Stimulated activated CD8-positive, alpha-beta memory T cell treated with anti-CD3 and anti-CD28 coated beads, Interleukin-15, amount 100 ng/mL, for 1 hour (primary cell): Measurements from ENCODE around the gene APOBEC3A.
"Not testable (repeated sequence)": the region's sequence is repeated elsewhere in the genome, so short reads cannot be mapped to it uniquely, and the experiment has no call there.

ENCODE experiments used
- DNase-seq: peaks from one replicate; pipeline ENCODE4 v3.0.0-alpha.2; 2020; ENCODE audit warnings: low read depth

The APOBEC3A gene

DNA sequence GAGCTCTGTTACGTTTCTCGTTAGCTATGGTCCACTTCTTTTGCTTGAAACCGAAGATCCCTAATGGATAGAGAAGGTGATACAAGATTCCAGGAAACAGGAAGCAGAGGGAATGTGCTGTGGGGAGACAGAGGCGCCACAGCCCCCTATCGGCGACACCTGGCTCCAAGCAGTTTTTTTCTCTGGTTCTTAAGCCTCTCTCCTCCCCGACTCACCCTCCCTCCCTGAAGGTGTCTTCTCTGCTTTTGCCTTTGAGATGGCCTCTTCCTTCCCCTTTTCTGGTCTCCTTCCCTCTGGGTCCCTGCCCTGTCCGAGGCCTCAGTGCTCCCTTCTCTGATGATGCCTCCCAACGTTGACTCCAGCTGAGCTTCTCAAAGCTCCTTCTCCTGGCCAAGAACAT is 14.2 kb upstream of the APOBEC3A start:
- no peak for DNase-seq

GRCh38 chr22:38943882-38944281 is 13.5 kb upstream of the APOBEC3A start:
- DNase-seq, result no peak

DNA sequence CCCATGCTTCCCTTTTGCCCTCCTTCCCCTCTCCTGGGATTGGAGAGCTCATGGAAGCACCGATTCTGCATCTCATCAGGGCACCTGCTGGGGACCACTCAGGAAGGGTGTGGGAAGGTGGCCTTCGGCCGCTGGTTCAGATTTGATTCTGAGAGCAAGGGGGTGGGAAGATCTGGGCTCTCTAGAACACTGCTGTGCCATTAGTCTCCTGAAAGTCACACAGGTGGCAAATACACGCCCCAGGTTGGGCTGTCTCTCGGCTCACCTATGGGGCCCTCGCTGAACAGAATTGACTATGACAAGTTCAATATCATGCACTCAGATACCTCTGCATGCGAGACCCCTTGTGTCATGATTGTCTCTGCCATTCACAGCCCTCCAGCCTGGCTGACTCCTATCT is 12.8 kb upstream of the APOBEC3A start:
- DNase-seq, result no peak

DNA sequence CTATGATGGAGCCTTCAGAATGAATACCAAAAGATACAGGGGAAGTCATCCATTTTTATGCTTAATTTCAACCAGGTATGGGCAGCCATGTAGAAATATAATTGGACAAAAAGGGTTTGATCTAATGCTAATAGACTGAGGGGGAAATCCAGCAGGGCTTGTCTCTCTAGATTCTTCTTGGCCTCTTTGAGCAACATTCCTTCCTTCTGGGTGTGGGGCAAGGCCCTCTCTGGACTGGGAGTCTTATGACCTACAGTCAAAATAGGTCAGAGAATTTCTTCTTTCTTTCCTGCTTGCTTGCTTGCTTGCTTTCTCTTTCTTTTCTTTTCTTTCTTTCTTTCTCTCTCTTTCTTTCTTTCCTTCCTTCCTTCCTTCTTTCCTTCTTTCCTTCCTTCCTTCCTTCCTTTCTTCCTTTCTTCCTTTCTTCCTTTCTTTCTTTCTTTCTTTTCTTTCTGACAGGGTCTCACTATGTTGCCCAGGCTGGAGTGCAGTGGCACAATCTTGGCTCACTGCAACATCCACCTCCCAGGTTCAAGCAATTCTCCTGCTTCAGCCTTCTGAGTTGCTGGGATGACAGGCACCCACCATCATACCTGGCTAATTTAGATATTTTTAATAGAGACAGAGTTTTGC is 11.6 kb upstream of the APOBEC3A start:
- not testable (repeated sequence) for DNase-seq

DNA sequence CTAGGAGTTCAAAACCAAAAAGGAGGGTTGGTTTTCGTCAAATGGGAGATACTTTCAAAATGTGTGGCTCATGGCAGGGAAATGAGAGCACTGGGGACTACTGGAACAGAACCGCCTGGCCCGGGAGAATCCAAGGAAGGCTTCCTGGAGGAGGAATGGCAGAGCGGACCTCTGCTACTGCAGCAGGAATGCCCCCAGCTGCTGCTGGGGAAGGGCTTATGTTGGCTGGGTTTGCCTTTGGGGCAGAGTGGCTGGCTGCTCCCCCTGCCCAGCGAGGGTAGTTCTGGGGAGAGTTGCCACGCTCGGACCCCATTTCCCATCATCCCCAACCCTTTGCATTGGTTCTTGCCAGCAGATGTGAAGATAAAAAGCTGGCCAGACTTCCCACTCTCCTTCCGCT is 10.6 kb upstream of the APOBEC3A start:
- DNase-seq, result no peak

- DNase-seq, result no peak
Observed at GRCh38 chr22:38947321-38948140, 9.9 kb upstream of the APOBEC3A start.

- DNase-seq, result no peak
Observed at GRCh38 chr22:38948181-38948940, 9.0 kb upstream of the APOBEC3A start.

- DNase-seq, result no peak
Observed at GRCh38 chr22:38949889-38950405, 7.5 kb upstream of the APOBEC3A start.

DNA sequence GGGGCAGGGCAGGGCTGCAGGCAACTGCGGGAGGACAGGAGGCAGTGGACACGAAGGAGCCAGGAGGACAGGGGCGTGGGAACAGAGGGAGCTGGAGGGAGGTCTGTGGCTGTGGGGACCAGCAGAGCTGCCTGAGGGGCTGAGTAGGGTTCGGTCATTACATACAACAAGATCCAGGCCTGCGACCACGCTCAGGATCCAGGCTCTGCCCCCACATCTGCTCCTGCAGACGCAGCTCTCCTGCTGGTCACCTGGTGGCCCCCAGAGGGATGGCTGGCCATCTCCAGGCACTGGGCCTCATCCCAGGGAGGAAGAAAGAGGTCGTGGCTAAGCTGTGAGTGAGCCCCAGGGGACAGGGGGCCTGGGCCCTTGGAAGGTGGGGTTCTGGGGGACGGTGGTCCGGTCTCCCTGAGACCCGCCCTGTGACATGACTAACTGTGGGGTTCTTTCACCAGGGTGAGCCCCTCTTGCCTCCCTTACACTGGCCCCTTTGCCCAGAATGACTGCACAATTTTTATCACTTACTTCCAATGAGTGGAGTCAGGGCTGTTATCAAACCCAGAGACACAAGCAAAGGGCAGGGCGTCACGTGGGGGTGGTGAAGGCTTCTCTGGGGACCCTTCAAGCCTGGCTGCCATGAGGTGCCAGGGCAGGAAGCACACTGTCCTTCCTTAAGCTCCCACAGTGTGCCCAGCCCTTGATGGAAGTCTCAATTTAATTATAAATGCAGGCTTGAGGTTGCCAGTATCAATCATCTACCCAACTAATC is 6.7 kb upstream of the APOBEC3A start:
- no peak for DNase-seq

DNA sequence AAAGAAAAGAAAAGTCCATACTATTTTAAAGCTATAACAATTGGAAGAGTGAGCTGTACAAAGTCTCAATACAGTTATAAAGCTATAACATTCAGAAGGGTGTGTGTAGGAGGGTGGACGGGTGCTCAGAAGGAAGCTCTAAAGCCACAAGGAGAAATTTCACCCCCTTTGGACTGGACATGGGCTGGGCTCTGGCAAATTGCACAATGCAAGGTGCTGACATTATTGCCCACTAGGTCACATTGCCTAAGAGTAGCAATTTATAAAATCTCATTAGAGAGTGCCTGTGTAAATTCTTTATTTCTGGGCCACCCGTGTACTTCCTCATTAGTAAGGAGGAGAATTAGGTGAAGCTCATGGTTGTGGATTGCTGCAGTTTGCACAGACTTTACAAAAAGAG is 5.7 kb upstream of the APOBEC3A start:
- no peak for DNase-seq

DNA sequence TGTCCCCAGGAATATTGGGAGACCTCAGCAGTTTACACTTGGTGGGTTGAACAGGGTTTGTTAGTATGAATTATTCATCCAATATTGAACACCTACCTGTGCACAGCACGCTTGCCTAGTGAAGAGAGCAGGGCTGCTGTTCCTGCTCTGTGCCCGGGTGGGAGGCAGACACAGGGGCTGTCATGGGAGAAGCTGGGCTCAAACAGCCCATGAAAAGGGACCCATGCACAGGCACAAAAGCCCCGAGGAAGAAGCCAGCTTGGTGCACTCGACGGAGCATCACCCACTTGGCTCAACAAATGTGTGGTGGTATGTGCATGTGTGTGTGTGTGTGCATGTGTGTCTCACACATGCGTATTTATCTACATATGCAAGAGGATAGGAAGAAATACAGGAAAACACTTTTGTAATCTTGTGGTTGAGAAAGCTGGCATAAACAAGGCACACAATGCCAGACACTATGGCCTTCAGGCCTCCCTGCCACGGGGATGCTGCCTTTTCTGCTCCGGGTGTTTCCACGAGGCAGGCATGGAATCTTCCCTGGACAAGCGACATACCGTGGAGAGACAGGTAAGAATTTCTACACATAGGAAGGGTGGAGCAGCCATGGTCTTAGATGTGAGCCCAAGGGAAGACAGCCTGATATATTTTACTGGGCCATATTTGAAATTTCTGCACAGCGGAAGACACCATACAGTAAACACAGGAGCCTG is 5.0 kb upstream of the APOBEC3A start:
- DNase-seq, result no peak

DNA sequence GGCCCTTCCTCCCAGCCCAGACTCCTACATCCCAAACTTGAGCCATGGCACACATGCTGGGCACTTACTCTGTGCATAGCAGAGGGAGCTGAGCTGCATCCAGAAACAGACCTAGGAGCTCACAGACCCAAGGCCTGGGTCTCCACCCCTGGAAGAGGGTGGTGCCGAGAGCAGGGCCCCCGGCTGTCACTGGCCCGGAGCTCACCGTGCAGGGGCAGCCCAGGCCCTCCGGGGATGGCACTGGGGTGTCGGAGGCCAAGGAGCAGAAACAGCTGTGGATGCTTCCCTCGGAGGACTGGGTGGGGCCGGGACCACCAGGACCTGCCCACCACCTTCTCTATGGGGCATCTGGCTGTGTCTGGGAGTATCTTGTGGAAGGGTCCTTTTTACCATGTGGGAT is 4.3 kb upstream of the APOBEC3A start:
- DNase-seq, result no peak

- DNase-seq, result no peak
Observed at GRCh38 chr22:38953577-38954413, 3.6 kb upstream of the APOBEC3A start.

DNA sequence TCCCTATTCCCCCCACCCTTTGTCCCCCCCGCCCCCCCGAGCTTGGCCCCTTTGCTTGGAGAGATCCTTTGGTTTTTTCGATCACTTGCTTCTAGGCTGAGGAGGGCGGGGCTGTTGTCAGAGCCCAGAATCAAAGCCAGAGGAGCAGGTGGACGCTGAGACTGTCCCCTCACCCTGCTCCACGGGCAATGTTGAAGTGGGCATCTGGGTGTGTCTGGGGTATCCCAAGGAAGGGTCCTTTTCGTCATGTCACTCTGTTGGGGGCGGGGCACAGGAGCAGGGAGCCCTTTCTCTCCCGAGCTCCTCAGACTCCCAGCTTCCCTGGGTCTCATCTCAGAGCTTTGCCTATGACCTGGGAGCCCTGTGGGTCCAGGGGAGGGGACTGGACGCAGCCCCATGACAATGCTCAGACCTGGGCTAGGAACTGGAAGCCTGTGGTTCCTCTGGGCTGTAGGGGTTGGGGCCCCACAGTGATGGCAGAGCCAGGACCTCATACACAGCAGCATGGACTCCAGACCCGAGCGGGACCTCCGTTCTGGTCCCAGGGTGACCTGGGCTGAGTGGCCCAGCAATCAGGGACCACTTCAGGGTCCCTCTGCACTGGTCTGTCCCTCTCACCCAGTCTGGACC is 2.9 kb upstream of the APOBEC3A start:
- no peak for DNase-seq

- no peak for DNase-seq
Observed at GRCh38 chr22:38955250-38955905, 2.0 kb upstream of the APOBEC3A start.

DNA sequence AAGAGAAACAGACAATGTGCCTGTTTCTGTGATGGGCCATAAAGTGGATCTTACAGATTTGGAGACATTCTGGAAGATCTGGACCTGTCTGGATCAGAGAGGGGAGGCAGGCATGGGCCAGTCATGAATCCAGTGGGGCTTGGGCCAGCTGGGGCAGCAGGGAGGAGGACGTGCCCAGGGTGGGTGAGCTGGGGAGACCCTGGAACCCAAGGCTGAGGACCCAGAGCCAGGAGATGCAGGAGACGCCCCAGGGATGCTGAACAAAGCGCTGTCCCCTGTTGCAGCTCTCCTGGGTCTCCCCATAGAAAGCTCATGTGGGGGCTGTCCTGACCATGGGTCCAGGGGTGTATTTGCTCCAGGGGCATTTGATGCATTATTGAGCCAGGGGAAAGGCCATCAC is 1.5 kb upstream of the APOBEC3A start:
- DNase-seq, result no peak

- no peak for DNase-seq
Observed at GRCh38 chr22:38956551-38956950, 858 bp upstream of the APOBEC3A start.

DNA sequence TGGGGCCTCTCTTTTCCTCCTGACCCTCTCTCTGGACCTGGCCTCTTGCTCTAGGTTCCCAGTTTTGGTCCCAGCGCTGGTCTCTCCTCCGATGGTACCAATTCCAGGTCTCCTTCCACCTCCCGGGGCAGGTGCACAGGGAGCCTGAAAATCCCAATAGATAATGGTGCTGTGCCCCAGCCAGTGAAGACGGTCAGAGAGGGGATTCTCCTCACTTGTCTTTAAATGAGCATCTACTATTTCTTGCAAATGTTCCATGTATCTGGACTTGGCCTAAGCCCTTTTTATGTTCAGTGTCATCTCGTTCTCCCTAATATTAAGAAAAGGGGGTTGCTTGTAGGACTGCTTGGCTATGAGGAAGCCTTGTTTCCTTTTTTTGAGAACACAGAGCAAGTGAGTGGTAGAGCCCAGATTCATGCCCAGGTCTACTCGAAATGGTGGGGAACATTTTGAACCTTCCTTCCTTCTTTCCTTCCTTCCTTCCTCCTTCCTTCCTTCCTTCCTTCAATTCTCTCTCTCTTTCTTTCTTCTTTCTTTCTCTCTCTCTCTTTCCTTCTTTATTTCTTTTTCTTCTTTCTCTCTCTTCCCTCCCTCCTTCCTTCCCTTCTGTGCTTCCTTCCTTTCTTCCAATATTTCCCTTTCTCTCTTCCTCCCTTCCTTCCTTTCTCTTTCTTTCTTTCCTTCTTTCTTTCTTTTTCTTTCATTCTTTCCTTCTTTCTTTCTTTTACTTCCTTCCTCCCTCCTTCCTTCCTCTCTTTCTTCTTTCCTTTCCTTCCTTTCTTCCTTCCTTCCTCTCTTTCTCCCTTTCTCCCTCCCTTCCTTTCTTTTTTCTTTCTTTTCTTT is 620 bp downstream of the APOBEC3A start:
- DNase-seq, result no peak

- not testable (repeated sequence) for DNase-seq
Observed at GRCh38 chr22:38958651-38958943, 1.2 kb downstream of the APOBEC3A start.
